ENCODE data around the gene THBS2. TPM values are rescaled to one million over a fixed set of nuclear protein-coding genes. Genes with fewer than 3 reads are reported as not detected.

Gene THBS2
- total RNA-seq, 1 donor from 2014 or later = not detected

DNA sequence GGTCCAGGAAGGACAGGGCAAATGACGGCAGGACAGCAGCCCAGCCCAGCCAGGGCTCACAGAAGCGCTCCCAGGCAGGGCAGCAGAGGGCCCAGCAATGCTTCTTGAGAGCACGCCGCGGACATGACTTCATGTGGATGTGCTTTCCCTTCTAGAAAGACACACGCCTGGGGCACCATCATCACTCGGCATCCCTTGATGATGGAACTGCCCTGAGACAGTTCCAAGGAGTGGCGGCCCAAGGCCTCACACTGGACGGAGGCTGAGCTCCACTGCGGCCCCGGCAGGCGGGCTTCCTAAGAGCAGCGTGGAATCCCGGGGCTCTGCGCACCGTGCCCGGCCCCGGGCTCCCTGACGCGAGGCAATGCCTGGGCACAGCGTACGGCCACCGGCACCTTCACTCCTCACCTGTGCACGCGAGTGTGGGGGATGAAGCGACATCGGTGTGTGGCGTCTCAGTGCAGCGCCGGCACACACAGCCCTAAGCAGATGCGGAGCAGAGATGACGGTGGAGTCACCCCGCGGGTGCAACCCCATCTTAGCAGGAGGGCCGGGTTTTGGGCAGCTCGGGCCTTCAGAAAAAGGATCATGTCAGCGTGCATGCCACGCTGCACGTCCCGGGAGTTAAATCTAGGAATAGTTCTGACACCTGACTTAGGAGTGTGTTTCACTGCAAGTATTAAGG is 86.6 kb downstream of the THBS2 start:
- no peak overlapping the region for H3K27ac Mint-ChIP-seq
- DNase-seq (ENCODE audit: low spot score) = no peak
- no peak overlapping the region for H3K4me3 Mint-ChIP-seq (ENCODE audit: low read depth)
- intact Hi-C loops (cut with micrococcal nuclease) = no loop called here
- no peaks in the 10 kb centered on the region for H3K36me3 Mint-ChIP-seq (ENCODE audit: low read depth)
- H3K27me3 Mint-ChIP-seq (ENCODE audit: low read depth) = no peaks in the 10 kb centered on the region
- H3K9me3 Mint-ChIP-seq = no peaks in the 10 kb centered on the region
- no peaks in the 10 kb centered on the region for H3K4me1 Mint-ChIP-seq (ENCODE audit: low read depth)

Data from activated T-helper 2 cell treated with anti-CD3 and anti-CD28 coated beads, Interferon-gamma antibody, Interleukin-2, Interleukin-4, amounts not matched to agents 10 μg/mL and 5 μg/mL and 100 μg/mL, durations not matched to agents 14 hours and 24 hours and 36 hours (primary cell).